ENCODE measurements around the gene PET117.

Gene PET117

DNA sequence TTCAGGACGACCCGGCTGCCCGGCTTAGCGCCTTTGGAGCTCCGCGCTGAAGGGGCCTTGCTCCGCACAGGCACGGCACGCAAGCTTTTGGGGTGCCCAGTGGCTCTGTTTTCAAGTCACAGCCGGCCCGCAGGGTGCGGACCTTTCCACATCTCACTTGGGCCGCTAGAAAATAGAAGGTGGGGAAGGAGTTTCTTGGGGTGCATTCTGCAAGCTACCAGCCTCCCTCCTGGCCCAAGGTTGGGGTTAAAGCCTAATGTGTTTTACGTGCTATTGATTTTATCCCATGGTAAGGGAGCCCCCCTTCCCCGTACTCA is 561 bp downstream of the PET117 start:
- Histone ChIP-seq H3K27me3 (ENCODE audit: control insufficient read depth, low read length) (no peaks in the 10 kb centered on the region), H3K79me2 (ENCODE audit: control insufficient read depth, low read length) (peaks cover 54% of the 10 kb centered on the region), H3K36me3 (ENCODE audit: control insufficient read depth, low read length) (peaks cover 30% of the 10 kb centered on the region), H3K4me3 (ENCODE audit: low read length) (peak overlapping the region; percentile 82), H3K9me3 (ENCODE audit: control insufficient read depth, insufficient read depth, low read length) (no peaks in the 10 kb centered on the region), H3K9me2 (replicated peaks; ENCODE audit: control insufficient read depth, low read length) (no peaks in the 10 kb centered on the region), H4K20me1 (ENCODE audit: control insufficient read depth, insufficient read depth, low read depth, low read length) (no peaks in the 10 kb centered on the region), H3K4me2 (ENCODE audit: low read length) (peak overlapping the region; percentile 91), H3K27ac (ENCODE audit: low read depth, low read length) (peak overlapping the region; percentile 56), H3F3A (ENCODE audit: control insufficient read depth, insufficient read depth) (peaks cover 9% of the 10 kb centered on the region), H3K4me1 (ENCODE audit: control insufficient read depth, low read length) (peaks cover 24% of the 10 kb centered on the region)
- TF ChIP-seq, protein P1, sequence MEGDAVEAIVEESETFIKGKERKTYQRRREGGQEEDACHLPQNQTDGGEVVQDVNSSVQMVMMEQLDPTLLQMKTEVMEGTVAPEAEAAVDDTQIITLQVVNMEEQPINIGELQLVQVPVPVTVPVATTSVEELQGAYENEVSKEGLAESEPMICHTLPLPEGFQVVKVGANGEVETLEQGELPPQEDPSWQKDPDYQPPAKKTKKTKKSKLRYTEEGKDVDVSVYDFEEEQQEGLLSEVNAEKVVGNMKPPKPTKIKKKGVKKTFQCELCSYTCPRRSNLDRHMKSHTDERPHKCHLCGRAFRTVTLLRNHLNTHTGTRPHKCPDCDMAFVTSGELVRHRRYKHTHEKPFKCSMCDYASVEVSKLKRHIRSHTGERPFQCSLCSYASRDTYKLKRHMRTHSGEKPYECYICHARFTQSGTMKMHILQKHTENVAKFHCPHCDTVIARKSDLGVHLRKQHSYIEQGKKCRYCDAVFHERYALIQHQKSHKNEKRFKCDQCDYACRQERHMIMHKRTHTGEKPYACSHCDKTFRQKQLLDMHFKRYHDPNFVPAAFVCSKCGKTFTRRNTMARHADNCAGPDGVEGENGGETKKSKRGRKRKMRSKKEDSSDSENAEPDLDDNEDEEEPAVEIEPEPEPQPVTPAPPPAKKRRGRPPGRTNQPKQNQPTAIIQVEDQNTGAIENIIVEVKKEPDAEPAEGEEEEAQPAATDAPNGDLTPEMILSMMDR (IDR thresholded peaks at IDR 0.05; ENCODE audit: low read depth, low read length, poor library complexity, severe bottlenecking) = no peak
- no peak for TF ChIP-seq EZH2phosphoT487 (IDR thresholded peaks at IDR 0.05; ENCODE audit: borderline replicate concordance, low read length)

DNA sequence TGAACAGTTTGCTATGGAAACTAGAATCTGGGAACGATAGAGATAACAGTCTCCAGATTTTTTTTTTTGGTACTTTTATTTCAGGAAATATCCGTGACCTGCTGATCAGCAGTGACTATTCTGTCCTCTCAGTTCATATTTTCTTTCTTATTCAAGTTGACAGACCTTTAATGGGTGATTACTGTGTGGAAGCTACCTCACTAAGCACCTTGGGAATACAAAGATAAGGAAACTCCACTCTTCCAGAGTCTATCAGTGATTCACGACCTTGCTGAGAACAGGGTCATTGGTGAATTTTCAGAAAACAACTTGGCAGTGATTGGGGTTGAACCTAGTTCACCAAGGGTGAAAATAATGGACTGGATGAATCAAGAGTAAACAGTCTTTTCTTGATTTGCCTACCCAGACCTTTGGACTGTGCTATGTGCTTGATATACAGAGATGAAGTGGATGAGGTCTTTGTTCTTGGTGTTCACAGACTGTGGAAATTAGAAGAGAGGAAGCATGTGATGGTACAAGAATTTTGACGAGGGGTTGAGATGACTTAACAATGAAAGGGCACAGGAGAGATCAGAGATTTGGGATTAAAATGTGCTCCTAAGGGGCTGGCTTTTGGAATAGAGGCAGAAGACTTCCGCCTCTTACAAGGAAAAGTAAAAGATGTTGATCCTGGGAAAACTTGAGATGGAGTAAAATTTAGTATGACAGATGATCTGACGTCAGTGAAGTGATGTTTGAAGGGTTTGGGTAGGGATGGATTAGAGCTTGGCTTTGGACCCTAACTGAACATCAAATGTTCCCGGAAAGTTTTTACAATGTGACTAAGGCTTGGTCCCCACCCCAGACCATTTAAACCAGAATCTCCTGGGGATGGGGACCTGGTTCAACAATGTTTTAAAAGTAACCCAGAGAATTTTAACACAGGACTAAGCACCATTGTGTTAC is 1.2 kb downstream of the PET117 start:
- no peaks in the 10 kb centered on the region for H3K9me3 ChIP-seq (ENCODE audit: control insufficient read depth, insufficient read depth, low read length)
- H3K4me2 ChIP-seq (ENCODE audit: low read length) = peak overlapping the region; percentile 91
- TF ChIP-seq EZH2phosphoT487 (IDR thresholded peaks at IDR 0.05; ENCODE audit: borderline replicate concordance, low read length) = no peak
- TF ChIP-seq, protein P1 (IDR thresholded peaks at IDR 0.05; ENCODE audit: low read depth, low read length, poor library complexity, severe bottlenecking) = no peak
- H3F3A ChIP-seq (ENCODE audit: control insufficient read depth, insufficient read depth) = peaks cover 9% of the 10 kb centered on the region
- H4K20me1 ChIP-seq (ENCODE audit: control insufficient read depth, insufficient read depth, low read depth, low read length) = no peaks in the 10 kb centered on the region
- no peaks in the 10 kb centered on the region for H3K27me3 ChIP-seq (ENCODE audit: control insufficient read depth, low read length)
- peaks cover 34% of the 10 kb centered on the region for H3K36me3 ChIP-seq (ENCODE audit: control insufficient read depth, low read length)
- peak overlapping the region; percentile 82 for H3K4me3 ChIP-seq (ENCODE audit: low read length)
- H3K79me2 ChIP-seq (ENCODE audit: control insufficient read depth, low read length) = peaks cover 55% of the 10 kb centered on the region
- H3K27ac ChIP-seq (ENCODE audit: low read depth, low read length) = peak overlapping the region; percentile 56
- no peaks in the 10 kb centered on the region for H3K9me2 ChIP-seq (replicated peaks; ENCODE audit: control insufficient read depth, low read length)
- peaks cover 24% of the 10 kb centered on the region for H3K4me1 ChIP-seq (ENCODE audit: control insufficient read depth, low read length)

DNA sequence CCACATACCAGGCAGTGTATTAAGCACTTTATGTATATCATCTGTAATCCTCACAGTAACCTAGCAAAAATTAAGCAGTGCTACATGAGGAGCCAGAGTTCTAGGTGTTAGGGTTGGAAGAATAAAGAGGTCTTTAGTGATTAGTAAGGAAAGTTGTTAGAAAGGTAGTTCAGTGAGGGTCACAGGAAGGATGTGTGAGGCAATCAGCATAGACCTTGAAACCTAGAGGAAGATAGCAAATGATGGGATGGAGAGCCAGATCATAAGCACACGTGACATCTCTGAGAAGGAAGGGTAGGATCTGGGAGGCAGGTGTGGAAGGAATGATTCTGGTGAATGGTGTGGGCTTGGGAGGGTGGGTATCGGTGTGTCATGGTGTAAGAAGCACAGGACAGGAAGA is 2.2 kb downstream of the PET117 start:
- Histone ChIP-seq H3K27me3 (ENCODE audit: control insufficient read depth, low read length) (no peaks in the 10 kb centered on the region), H3K36me3 (ENCODE audit: control insufficient read depth, low read length) (peaks cover 43% of the 10 kb centered on the region), H3K79me2 (ENCODE audit: control insufficient read depth, low read length) (peaks cover 64% of the 10 kb centered on the region), H3K4me2 (ENCODE audit: low read length) (peak overlapping the region; percentile 91), H3K9me3 (ENCODE audit: control insufficient read depth, insufficient read depth, low read length) (no peaks in the 10 kb centered on the region), H3K4me1 (ENCODE audit: control insufficient read depth, low read length) (peaks cover 24% of the 10 kb centered on the region), H3K27ac (ENCODE audit: low read depth, low read length) (no peak overlapping the region), H3K4me3 (ENCODE audit: low read length) (peak overlapping the region; percentile 82), H3F3A (ENCODE audit: control insufficient read depth, insufficient read depth) (peaks cover 9% of the 10 kb centered on the region), H4K20me1 (ENCODE audit: control insufficient read depth, insufficient read depth, low read depth, low read length) (no peaks in the 10 kb centered on the region), H3K9me2 (replicated peaks; ENCODE audit: control insufficient read depth, low read length) (no peaks in the 10 kb centered on the region)
- no peak for TF ChIP-seq EZH2phosphoT487 (IDR thresholded peaks at IDR 0.05; ENCODE audit: borderline replicate concordance, low read length)
- TF ChIP-seq, protein P1 (IDR thresholded peaks at IDR 0.05; ENCODE audit: low read depth, low read length, poor library complexity, severe bottlenecking) = no peak
